HepG2 (cell line): ENCODE measurements around the gene PDHA2. TPM values are rescaled to one million over a fixed set of nuclear protein-coding genes. Genes with fewer than 3 reads are reported as not detected.

ENCODE experiments used
- ATAC-seq: fragments of 200-7000 bp; cut with Tn5 transposase; 3 replicates; pipeline ENCODE4 v1.9.1; 2020; ENCODE audit warnings: mild to moderate bottlenecking, moderate library complexity
- BruUV-seq: library from RNA; stranded (reverse); fragments of 400-500 nt; replicated peaks from 2 replicates; lab custom pipeline; 2021; lab: Mats Ljungman, UMichigan
- CTCF ChIA-PET: fragments of 300-600 bp; formaldehyde crosslinking; extraction: SDS; loops from one replicate; lab custom pipeline; 2021; ENCODE audit warnings: low total read pairs, inconsistent platforms, low intra/inter-chr PET ratio; lab: Yijun Ruan, JAX
- POLR2A ChIA-PET: fragments of 350-600 bp; sonication (Branson Sonifier 250); formaldehyde crosslinking; loops from one replicate; lab custom pipeline; 2020; ENCODE audit warnings: antibody characterized with exemption, inconsistent platforms; lab: Yijun Ruan, JAX
- DNase-seq: peaks from one replicate; pipeline ENCODE4 v3.0.0-alpha.2; 2015; ENCODE audit warnings: low spot score
- FAIRE-seq: peaks from 3 replicates; lab custom pipeline; 2011; peaks lifted over from hg19 to GRCh38; lab: Jason Lieb, UNC
- H2AFZ ChIP-seq: one replicate; pipeline ENCODE4 v1.6.1; 2011; ENCODE audit warnings: low read length, inconsistent platforms
- H3K27ac ChIP-seq: fragments of 300-600 bp; 3 replicates; pipeline ENCODE4 v1.8.0; 2011; ENCODE audit warnings: mixed run types, mild to moderate bottlenecking, mixed read lengths, low read length, inconsistent platforms; ENCODE audit not compliant: insufficient read depth; ENCODE audit errors: extremely low read length
- H3K27me3 ChIP-seq, 2 experiments: fragments of 200-600 bp in 1 of 2; 2 replicates in 1 of 2; 3 replicates in 1 of 2; pipeline versions ENCODE4 v1.6.0 to v1.8.0; 2011; ENCODE audit warnings: low read length in 2 of 2, mild to moderate bottlenecking in 2 of 2, moderate library complexity in 2 of 2, inconsistent platforms in 1 of 2; ENCODE audit not compliant: insufficient read depth in 2 of 2, control insufficient read depth in 1 of 2
- H3K36me3 ChIP-seq, 2 experiments: fragments of 200-600 bp in 1 of 2; replicated peaks in 1 of 2; 2 replicates in 1 of 2; 3 replicates in 1 of 2; pipeline versions ENCODE4 v1.5.1 to v1.8.0; 2011; ENCODE audit warnings: low read length in 2 of 2, inconsistent platforms in 1 of 2; ENCODE audit not compliant: insufficient read depth in 2 of 2, control insufficient read depth in 1 of 2
- H3K4me1 ChIP-seq: 2 replicates; pipeline ENCODE4 v1.5.1; 2012; ENCODE audit warnings: low read length, inconsistent platforms; ENCODE audit not compliant: insufficient read depth
- H3K4me2 ChIP-seq: 2 replicates; pipeline ENCODE4 v1.6.0; 2011; ENCODE audit warnings: low read depth, low read length, inconsistent platforms
- H3K4me3 ChIP-seq, 3 experiments: fragments of 200-600 bp in 1 of 3; sonication (generic), shearing (Covaris generic) in 1 of 3; replicated peaks in 1 of 3; 2 replicates each; pipeline ENCODE4 v1.5.1; 2011 to 2016; ENCODE audit warnings: low read length in 3 of 3, inconsistent platforms in 2 of 3, low read depth in 2 of 3, mild to moderate bottlenecking in 2 of 3, control low read depth in 1 of 3, mixed read lengths in 1 of 3; ENCODE audit not compliant: insufficient read depth in 1 of 3
- H3K79me2 ChIP-seq: one replicate; pipeline ENCODE4 v1.6.1; 2011; ENCODE audit warnings: low read length, inconsistent platforms; ENCODE audit not compliant: insufficient read depth
- H3K9ac ChIP-seq: 2 replicates; pipeline ENCODE4 v1.6.0; 2011; ENCODE audit warnings: mild to moderate bottlenecking, low read depth, low read length, inconsistent platforms; ENCODE audit not compliant: insufficient read depth
- H3K9me3 ChIP-seq: 2 replicates; pipeline ENCODE4 v1.5.1; 2012; ENCODE audit warnings: mild to moderate bottlenecking, low read length
- H4K20me1 ChIP-seq: 2 replicates; pipeline ENCODE4 v1.6.0; 2011; ENCODE audit warnings: inconsistent platforms, mild to moderate bottlenecking, low read length, moderate library complexity; ENCODE audit not compliant: insufficient read depth
- HHEX ChIP-seq: IDR thresholded peaks from 2 replicates; pipeline ENCODE4 v1.6.1; 2016; ENCODE audit warnings: control low read depth
- HNF4G ChIP-seq, 2 experiments: sonication (generic) in 1 of 2; formaldehyde crosslinking in 1 of 2; IDR thresholded peaks; 2 replicates each; pipeline versions ENCODE4 v1.4.0 to v1.6.1; 2011 to 2020; ENCODE audit warnings: borderline replicate concordance in 2 of 2, low read depth in 2 of 2, mild to moderate bottlenecking in 2 of 2, low read length in 1 of 2, missing genetic modification reagents in 1 of 2, moderate library complexity in 1 of 2
- HOXA9 ChIP-seq: sonication (generic); formaldehyde crosslinking; IDR thresholded peaks from 2 replicates; pipeline ENCODE4 v1.8.1; 2022; ENCODE audit warnings: missing genetic modification reagents, mild to moderate bottlenecking, moderate library complexity, borderline replicate concordance
- KDM5B ChIP-seq: sonication (generic); formaldehyde crosslinking; IDR thresholded peaks from 2 replicates; pipeline ENCODE4 v1.4.0; 2020; ENCODE audit warnings: missing genetic modification reagents, mild to moderate bottlenecking, borderline replicate concordance
- KLF9 ChIP-seq: IDR thresholded peaks from 2 replicates; pipeline ENCODE4 v1.6.1; 2016; ENCODE audit warnings: low read depth
- REXO4 ChIP-seq: sonication (generic); formaldehyde crosslinking; IDR thresholded peaks from 2 replicates; pipeline ENCODE4 v1.8.0; 2022; ENCODE audit warnings: missing genetic modification reagents, mild to moderate bottlenecking, borderline replicate concordance
- ZNF10 ChIP-seq: sonication (generic); formaldehyde crosslinking; IDR thresholded peaks from 2 replicates; pipeline ENCODE4 v1.4.0; 2020; ENCODE audit warnings: mild to moderate bottlenecking, low read depth, missing genetic modification reagents, borderline replicate concordance
- ZNF652 ChIP-seq: IDR thresholded peaks from 2 replicates; pipeline ENCODE4 v1.6.1; 2016; ENCODE audit warnings: low read depth, borderline replicate concordance
- ZNF878 ChIP-seq: sonication (generic); formaldehyde crosslinking; IDR thresholded peaks from 2 replicates; pipeline ENCODE4 v1.8.1; 2023; ENCODE audit warnings: mild to moderate bottlenecking, missing genetic modification reagents, moderate library complexity
- WGBS: methylation state at CpG from one replicate; pipeline ENCODE4 v1.1.6; 2017; ENCODE audit warnings: low lambda C conversion rate; 5-methylcytosine and 5-hydroxymethylcytosine counted together
- in situ Hi-C: cut with HindIII; loops from 2 replicates; pipeline ENCODE4 v1.10.0; 2017; ENCODE audit warnings: low pct_unique_long_range_greater_than_20kb; ENCODE audit not compliant: extremely low pct_ligation_motif_present
- intact Hi-C: fragments of 100-400 bp; cut with micrococcal nuclease; formaldehyde crosslinking; loops from one replicate; pipeline ENCODE4 v1.10.0; 2022; ENCODE audit not compliant: unreplicated experiment
- polyA plus RNA-seq, 8 experiments: library from polyadenylated mRNA; depleted of rRNA in 3 of 8; stranded (reverse) in 7 of 8; unstranded in 1 of 8; fragments of >200 nt; fragmentation: Illumina TruSeq in 4 of 8; extraction: Trizol in 4 of 8; gene quantifications; 2 replicates each; pipeline versions ENCODE4 v1.2.1 to v1.2.3, GENCODE V29; 2011 to 2016; ENCODE audit warnings: low read depth in 4 of 8, missing spikeins in 1 of 8, mixed read lengths in 1 of 8; ENCODE audit not compliant: insufficient read depth in 1 of 8
- total RNA-seq, 5 experiments: library from RNA; depleted of rRNA; stranded (reverse); fragments of >200 nt; fragmentation: Illumina TruSeq; extraction: Trizol; gene quantifications; 2 replicates each; pipeline ENCODE4 v1.2.3, GENCODE V29; 2016; ENCODE audit warnings: low read depth in 1 of 5
- TF ChIP-seq, protein P1 (sequence below): sonication (generic); formaldehyde crosslinking; conservative IDR thresholded peaks from 2 replicates; pipeline ENCODE4 v1.4.0; 2020; ENCODE audit warnings: missing genetic modification reagents
- TF ChIP-seq, protein P2 (sequence below): sonication (generic); formaldehyde crosslinking; IDR thresholded peaks from 2 replicates; pipeline ENCODE4 v1.4.0; 2020; ENCODE audit warnings: missing genetic modification reagents

The PDHA2 gene
- total and polyA plus RNA-seq, 2 of the 13 experiments (the other 11 are each of a cell fraction or from before 2014, with no cell fraction given), result not detected

DNA sequence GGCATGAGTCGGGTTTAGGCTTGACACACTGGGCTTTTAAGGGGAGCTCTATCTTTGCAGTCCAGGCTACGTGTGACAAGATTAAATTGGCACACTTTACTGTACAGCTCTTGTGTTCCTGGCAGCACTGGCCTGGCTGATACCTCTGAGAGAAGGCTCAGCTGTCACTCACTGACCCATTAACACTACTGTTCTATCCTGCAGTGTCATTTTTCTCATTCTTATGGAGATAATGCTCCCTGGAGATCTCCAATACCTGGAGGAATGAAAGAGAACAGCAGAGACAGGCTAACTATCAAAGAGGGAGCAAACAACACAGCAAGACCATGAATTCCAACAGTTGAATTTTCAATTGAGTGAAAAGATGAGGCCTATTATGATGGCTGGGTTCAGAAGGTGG, 1.7 kb upstream of the PDHA2 start:
- Histone ChIP-seq H3K27ac (no peak overlapping the region), H2AFZ (no peak overlapping the region), H3K27me3 (no peaks in the 10 kb centered on the region), H3K79me2 (no peaks in the 10 kb centered on the region), H4K20me1 (no peaks in the 10 kb centered on the region), H3K4me2 (no peak overlapping the region), H3K36me3 (no peaks in the 10 kb centered on the region), H3K4me1 (no peaks in the 10 kb centered on the region), H3K9me3 (peaks cover 70% of the 10 kb centered on the region), H3K4me3 (no peak overlapping the region), H3K9ac (no peak overlapping the region)
- CTCF ChIA-PET, result no interaction called here
- BruUV-seq, result no TSS peak
- in situ Hi-C loops (no loop called here), intact Hi-C loops (no loop called here)
- WGBS, result 13% methylated on average over 2 of the region's 2 CpGs
- TF ChIP-seq ZNF652 (no peak), ZNF878 (CRISPR knock-in tag) (no peak), KLF9 (CRISPR knock-in tag) (no peak), HHEX (CRISPR knock-in tag) (no peak), REXO4 (CRISPR knock-in tag) (no peak), HNF4G (IDR thresholded peaks at IDR 0.05; ENCODE audit: borderline replicate concordance, low read depth, low read length) (no peak), HNF4G (CRISPR knock-in tag; IDR thresholded peaks at IDR 0.05; ENCODE audit: borderline replicate concordance, low read depth) (no peak), ZNF10 (CRISPR knock-in tag) (no peak), KDM5B (no peak), HOXA9 (CRISPR knock-in tag) (no peak)
- TF ChIP-seq, protein P1, sequence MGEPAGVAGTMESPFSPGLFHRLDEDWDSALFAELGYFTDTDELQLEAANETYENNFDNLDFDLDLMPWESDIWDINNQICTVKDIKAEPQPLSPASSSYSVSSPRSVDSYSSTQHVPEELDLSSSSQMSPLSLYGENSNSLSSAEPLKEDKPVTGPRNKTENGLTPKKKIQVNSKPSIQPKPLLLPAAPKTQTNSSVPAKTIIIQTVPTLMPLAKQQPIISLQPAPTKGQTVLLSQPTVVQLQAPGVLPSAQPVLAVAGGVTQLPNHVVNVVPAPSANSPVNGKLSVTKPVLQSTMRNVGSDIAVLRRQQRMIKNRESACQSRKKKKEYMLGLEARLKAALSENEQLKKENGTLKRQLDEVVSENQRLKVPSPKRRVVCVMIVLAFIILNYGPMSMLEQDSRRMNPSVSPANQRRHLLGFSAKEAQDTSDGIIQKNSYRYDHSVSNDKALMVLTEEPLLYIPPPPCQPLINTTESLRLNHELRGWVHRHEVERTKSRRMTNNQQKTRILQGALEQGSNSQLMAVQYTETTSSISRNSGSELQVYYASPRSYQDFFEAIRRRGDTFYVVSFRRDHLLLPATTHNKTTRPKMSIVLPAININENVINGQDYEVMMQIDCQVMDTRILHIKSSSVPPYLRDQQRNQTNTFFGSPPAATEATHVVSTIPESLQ (CRISPR knock-in tag), result no peak
- TF ChIP-seq, protein P2, sequence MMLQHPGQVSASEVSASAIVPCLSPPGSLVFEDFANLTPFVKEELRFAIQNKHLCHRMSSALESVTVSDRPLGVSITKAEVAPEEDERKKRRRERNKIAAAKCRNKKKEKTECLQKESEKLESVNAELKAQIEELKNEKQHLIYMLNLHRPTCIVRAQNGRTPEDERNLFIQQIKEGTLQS, result no peak
- DNase-seq (no peak), FAIRE-seq (no peak), ATAC-seq (no peak)
- POLR2A ChIA-PET, result no interaction called here
